ENCODE results near the gene SERPINB12. TPM values are rescaled to one million over a fixed set of nuclear protein-coding genes. Genes with fewer than 3 reads are reported as not detected.

SERPINB12 gene
- total and polyA plus RNA-seq, 2 donors from 2014 or later, result not detected

DNA sequence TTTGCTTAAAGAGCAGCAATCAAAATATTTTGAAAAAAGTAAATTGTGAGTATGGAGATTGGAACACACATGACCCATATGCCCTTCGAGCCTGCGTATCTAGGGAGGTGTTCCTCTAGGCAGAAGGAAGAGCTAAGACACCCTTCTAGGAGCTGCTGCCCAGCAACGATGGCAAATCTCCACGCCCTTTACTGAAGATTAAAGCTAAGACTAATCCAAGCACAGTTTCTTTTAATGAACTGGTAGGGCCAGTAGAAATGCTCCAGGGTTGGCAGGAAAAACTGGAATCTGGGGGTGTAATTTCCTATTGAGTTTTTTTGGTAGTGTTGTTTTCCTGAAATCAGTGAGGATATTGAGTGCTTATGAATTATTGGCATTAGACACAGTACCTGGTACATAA, 44.3 kb downstream of the SERPINB12 start:
- H3K27me3 ChIP-seq (ENCODE audit: control insufficient read depth, insufficient read depth, low read length), result no peaks in the 10 kb centered on the region
- intact Hi-C loops (cut with DNase I), result no loop called here
- FAIRE-seq (no peak), DNase-seq (no peak)
- no peaks in the 10 kb centered on the region for H3K9me3 ChIP-seq (ENCODE audit: control insufficient read depth in 2 of 3, insufficient read depth in 1 of 3, low read length in 3 of 3)
- no peaks in the 10 kb centered on the region for H3K4me1 ChIP-seq (ENCODE audit: control insufficient read depth in 2 of 3, insufficient read depth in 2 of 3, low read depth in 1 of 3, low read length in 3 of 3)
- no peaks in the 10 kb centered on the region for H3K36me3 ChIP-seq (ENCODE audit: control insufficient read depth in 2 of 3, insufficient read depth in 3 of 3, low read length in 3 of 3)
- H3K9ac ChIP-seq (ENCODE audit: low read length in 3 of 3), result no peak overlapping the region
- no peak overlapping the region for H3K27ac ChIP-seq (ENCODE audit: low read depth in 2 of 2, low read length in 2 of 2)
- H3K4me3 ChIP-seq (ENCODE audit: low read length in 3 of 3), result no peak overlapping the region
- TF ChIP-seq CTCF (IDR thresholded peaks at IDR 0.05; ENCODE audit: borderline replicate concordance, extremely low read depth, insufficient read depth), result no peak

DNA sequence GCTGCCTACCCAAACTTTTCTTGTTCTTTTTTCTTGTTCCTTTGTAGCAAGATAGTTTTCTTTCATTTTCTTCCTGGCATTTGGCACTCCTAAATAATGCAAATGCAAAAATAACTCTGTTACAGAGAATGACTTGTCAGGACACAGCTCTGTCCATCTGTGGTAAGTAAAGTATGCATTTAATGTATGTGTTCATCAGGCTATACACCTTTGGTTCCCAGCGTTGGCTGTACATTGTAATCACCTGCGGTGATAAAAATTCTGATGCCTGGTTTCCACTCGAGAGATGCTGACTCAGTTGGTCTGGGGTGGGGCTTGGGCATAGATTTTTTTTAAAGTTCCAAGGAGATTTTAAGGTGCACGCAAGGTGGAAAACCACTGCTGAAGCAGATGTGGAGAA, 44.8 kb downstream of the SERPINB12 start, which contains the start of gene SERPINB13:
Gene SERPINB13, plus strand, starts transcription at position 378 of the 400 bp plus-strand sequence. CDS start 1,325 bp downstream, outside the sequence.
- no peak within 1 kb of the TSS for H3K27ac ChIP-seq (ENCODE audit: low read depth in 2 of 2, low read length in 2 of 2)
- intact Hi-C loops (cut with DNase I), result no loop called here
- H3K9ac ChIP-seq (ENCODE audit: low read length in 3 of 3), result no peak within 1 kb of the TSS
- no peak within 1 kb of the TSS for H3K4me3 ChIP-seq (ENCODE audit: low read length in 3 of 3)
- DNase-seq (no peak), FAIRE-seq (no peak)
- no peaks in the 10 kb centered on the region for H3K9me3 ChIP-seq (ENCODE audit: control insufficient read depth in 2 of 3, insufficient read depth in 1 of 3, low read length in 3 of 3)
- no peaks in the 10 kb centered on the region for H3K4me1 ChIP-seq (ENCODE audit: control insufficient read depth in 2 of 3, insufficient read depth in 2 of 3, low read depth in 1 of 3, low read length in 3 of 3)
- H3K36me3 ChIP-seq (ENCODE audit: control insufficient read depth in 2 of 3, insufficient read depth in 3 of 3, low read length in 3 of 3), result no peaks in the 10 kb centered on the region
- no peaks in the 10 kb centered on the region for H3K27me3 ChIP-seq (ENCODE audit: control insufficient read depth, insufficient read depth, low read length)
- TF ChIP-seq CTCF (IDR thresholded peaks at IDR 0.05; ENCODE audit: borderline replicate concordance, extremely low read depth, insufficient read depth), result no peak

- FAIRE-seq, result no peak
- Histone ChIP-seq H3K36me3 (ENCODE audit: control insufficient read depth in 2 of 3, insufficient read depth in 3 of 3, low read length in 3 of 3) (no peaks in the 10 kb centered on the region), H3K4me1 (ENCODE audit: control insufficient read depth in 2 of 3, insufficient read depth in 2 of 3, low read depth in 1 of 3, low read length in 3 of 3) (no peaks in the 10 kb centered on the region), H3K9ac (ENCODE audit: low read length in 3 of 3) (no peak overlapping the region), H3K27me3 (ENCODE audit: control insufficient read depth, insufficient read depth, low read length) (no peaks in the 10 kb centered on the region), H3K9me3 (ENCODE audit: control insufficient read depth in 2 of 3, insufficient read depth in 1 of 3, low read length in 3 of 3) (no peaks in the 10 kb centered on the region), H3K4me3 (ENCODE audit: low read length in 3 of 3) (no peak overlapping the region), H3K27ac (ENCODE audit: low read depth in 2 of 2, low read length in 2 of 2) (no peak overlapping the region)
- TF ChIP-seq CTCF (IDR thresholded peaks at IDR 0.05; ENCODE audit: borderline replicate concordance, extremely low read depth, insufficient read depth), result no peak
- DNase-seq, result no peak
- intact Hi-C loops (cut with DNase I), result no loop called here
These were observed 46.7 kb downstream of the SERPINB12 start for GRCh38 chr18:63588909-63589308.

DNA sequence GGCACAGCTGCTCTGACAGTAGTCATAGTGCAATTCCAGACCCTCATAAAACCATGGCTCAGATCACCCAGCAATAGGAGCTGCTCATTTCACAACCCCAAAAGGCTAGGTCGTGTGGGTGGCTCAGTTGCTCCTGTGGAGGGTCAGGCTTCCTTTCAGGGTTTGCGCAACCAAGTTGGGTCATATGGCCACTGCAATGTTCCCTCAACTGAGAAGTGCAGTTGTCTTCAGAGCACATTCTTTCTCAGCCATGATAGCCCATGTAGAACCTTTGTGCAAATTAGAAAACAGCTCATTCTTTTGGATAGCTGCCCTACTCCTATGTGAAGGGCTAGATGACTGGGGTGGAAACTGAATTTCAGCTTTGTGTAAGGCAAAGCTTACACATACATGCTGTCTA, 48.2 kb downstream of the SERPINB12 start:
- Histone ChIP-seq H3K4me1 (ENCODE audit: control insufficient read depth in 2 of 3, insufficient read depth in 2 of 3, low read depth in 1 of 3, low read length in 3 of 3) (no peaks in the 10 kb centered on the region), H3K36me3 (ENCODE audit: control insufficient read depth in 2 of 3, insufficient read depth in 3 of 3, low read length in 3 of 3) (no peaks in the 10 kb centered on the region), H3K9me3 (ENCODE audit: control insufficient read depth in 2 of 3, insufficient read depth in 1 of 3, low read length in 3 of 3) (no peaks in the 10 kb centered on the region), H3K27ac (ENCODE audit: low read depth in 2 of 2, low read length in 2 of 2) (no peak overlapping the region), H3K27me3 (ENCODE audit: control insufficient read depth, insufficient read depth, low read length) (no peaks in the 10 kb centered on the region), H3K9ac (ENCODE audit: low read length in 3 of 3) (no peak overlapping the region), H3K4me3 (ENCODE audit: low read length in 3 of 3) (no peak overlapping the region)
- intact Hi-C loops (cut with DNase I), result no loop called here
- DNase-seq (no peak), FAIRE-seq (no peak)
- no peak for TF ChIP-seq CTCF (IDR thresholded peaks at IDR 0.05; ENCODE audit: borderline replicate concordance, extremely low read depth, insufficient read depth)
